HepG2 (cell line): ENCODE data around the gene CTNNA2. TPM values are rescaled to one million over a fixed set of nuclear protein-coding genes. Genes with fewer than 3 reads are reported as not detected.

Experiments
- ATAC-seq: fragments of 200-7000 bp; cut with Tn5 transposase; 3 replicates; pipeline ENCODE4 v1.9.1; 2020; ENCODE audit warnings: mild to moderate bottlenecking, moderate library complexity
- BruUV-seq: library from RNA; stranded (reverse); fragments of 400-500 nt; replicated peaks from 2 replicates; lab custom pipeline; 2021; lab: Mats Ljungman, UMichigan
- CTCF ChIA-PET: fragments of 300-600 bp; formaldehyde crosslinking; extraction: SDS; loops from one replicate; lab custom pipeline; 2021; ENCODE audit warnings: low total read pairs, inconsistent platforms, low intra/inter-chr PET ratio; lab: Yijun Ruan, JAX
- POLR2A ChIA-PET: fragments of 350-600 bp; sonication (Branson Sonifier 250); formaldehyde crosslinking; loops from one replicate; lab custom pipeline; 2020; ENCODE audit warnings: antibody characterized with exemption, inconsistent platforms; lab: Yijun Ruan, JAX
- DNase-seq: peaks from one replicate; pipeline ENCODE4 v3.0.0-alpha.2; 2015; ENCODE audit warnings: low spot score
- FAIRE-seq: peaks from 3 replicates; lab custom pipeline; 2011; peaks lifted over from hg19 to GRCh38; lab: Jason Lieb, UNC
- H2AFZ ChIP-seq: one replicate; pipeline ENCODE4 v1.6.1; 2011; ENCODE audit warnings: low read length, inconsistent platforms
- H3K27ac ChIP-seq: fragments of 300-600 bp; 3 replicates; pipeline ENCODE4 v1.8.0; 2011; ENCODE audit warnings: mixed run types, mild to moderate bottlenecking, mixed read lengths, low read length, inconsistent platforms; ENCODE audit not compliant: insufficient read depth; ENCODE audit errors: extremely low read length
- H3K27me3 ChIP-seq, 2 experiments: fragments of 200-600 bp in 1 of 2; 2 replicates in 1 of 2; 3 replicates in 1 of 2; pipeline versions ENCODE4 v1.6.0 to v1.8.0; 2011; ENCODE audit warnings: low read length in 2 of 2, mild to moderate bottlenecking in 2 of 2, moderate library complexity in 2 of 2, inconsistent platforms in 1 of 2; ENCODE audit not compliant: insufficient read depth in 2 of 2, control insufficient read depth in 1 of 2
- H3K36me3 ChIP-seq, 2 experiments: fragments of 200-600 bp in 1 of 2; replicated peaks in 1 of 2; 2 replicates in 1 of 2; 3 replicates in 1 of 2; pipeline versions ENCODE4 v1.5.1 to v1.8.0; 2011; ENCODE audit warnings: low read length in 2 of 2, inconsistent platforms in 1 of 2; ENCODE audit not compliant: insufficient read depth in 2 of 2, control insufficient read depth in 1 of 2
- H3K4me1 ChIP-seq: 2 replicates; pipeline ENCODE4 v1.5.1; 2012; ENCODE audit warnings: low read length, inconsistent platforms; ENCODE audit not compliant: insufficient read depth
- H3K4me2 ChIP-seq: 2 replicates; pipeline ENCODE4 v1.6.0; 2011; ENCODE audit warnings: low read depth, low read length, inconsistent platforms
- H3K4me3 ChIP-seq, 3 experiments: fragments of 200-600 bp in 1 of 3; sonication (generic), shearing (Covaris generic) in 1 of 3; replicated peaks in 1 of 3; 2 replicates each; pipeline ENCODE4 v1.5.1; 2011 to 2016; ENCODE audit warnings: low read length in 3 of 3, inconsistent platforms in 2 of 3, low read depth in 2 of 3, mild to moderate bottlenecking in 2 of 3, control low read depth in 1 of 3, mixed read lengths in 1 of 3; ENCODE audit not compliant: insufficient read depth in 1 of 3
- H3K79me2 ChIP-seq: one replicate; pipeline ENCODE4 v1.6.1; 2011; ENCODE audit warnings: low read length, inconsistent platforms; ENCODE audit not compliant: insufficient read depth
- H3K9ac ChIP-seq: 2 replicates; pipeline ENCODE4 v1.6.0; 2011; ENCODE audit warnings: mild to moderate bottlenecking, low read depth, low read length, inconsistent platforms; ENCODE audit not compliant: insufficient read depth
- H3K9me3 ChIP-seq: 2 replicates; pipeline ENCODE4 v1.5.1; 2012; ENCODE audit warnings: mild to moderate bottlenecking, low read length
- H4K20me1 ChIP-seq: 2 replicates; pipeline ENCODE4 v1.6.0; 2011; ENCODE audit warnings: inconsistent platforms, mild to moderate bottlenecking, low read length, moderate library complexity; ENCODE audit not compliant: insufficient read depth
- PHB2 ChIP-seq: fragments of 450-650 bp; IDR thresholded peaks from 2 replicates; pipeline ENCODE4 v1.6.1; 2018; ENCODE audit not compliant: partially characterized antibody
- TMF1 ChIP-seq: sonication (generic); formaldehyde crosslinking; IDR thresholded peaks from 2 replicates; pipeline ENCODE4 v1.8.1; 2022; ENCODE audit warnings: low read depth, missing genetic modification reagents
- YEATS2 ChIP-seq: sonication (generic); formaldehyde crosslinking; IDR thresholded peaks from 2 replicates; pipeline ENCODE4 v1.4.0; 2020; ENCODE audit warnings: missing genetic modification reagents, borderline replicate concordance
- WGBS: methylation state at CpG from one replicate; pipeline ENCODE4 v1.1.6; 2017; ENCODE audit warnings: low lambda C conversion rate; 5-methylcytosine and 5-hydroxymethylcytosine counted together
- in situ Hi-C: cut with HindIII; loops from 2 replicates; pipeline ENCODE4 v1.10.0; 2017; ENCODE audit warnings: low pct_unique_long_range_greater_than_20kb; ENCODE audit not compliant: extremely low pct_ligation_motif_present
- intact Hi-C: fragments of 100-400 bp; cut with micrococcal nuclease; formaldehyde crosslinking; loops from one replicate; pipeline ENCODE4 v1.10.0; 2022; ENCODE audit not compliant: unreplicated experiment
- polyA plus RNA-seq, 8 experiments: library from polyadenylated mRNA; depleted of rRNA in 3 of 8; stranded (reverse) in 7 of 8; unstranded in 1 of 8; fragments of >200 nt; fragmentation: Illumina TruSeq in 4 of 8; extraction: Trizol in 4 of 8; gene quantifications; 2 replicates each; pipeline versions ENCODE4 v1.2.1 to v1.2.3, GENCODE V29; 2011 to 2016; ENCODE audit warnings: low read depth in 4 of 8, missing spikeins in 1 of 8, mixed read lengths in 1 of 8; ENCODE audit not compliant: insufficient read depth in 1 of 8
- total RNA-seq, 5 experiments: library from RNA; depleted of rRNA; stranded (reverse); fragments of >200 nt; fragmentation: Illumina TruSeq; extraction: Trizol; gene quantifications; 2 replicates each; pipeline ENCODE4 v1.2.3, GENCODE V29; 2016; ENCODE audit warnings: low read depth in 1 of 5
- TF ChIP-seq, protein P1 (sequence below): sonication (generic); formaldehyde crosslinking; IDR thresholded peaks from 2 replicates; pipeline ENCODE4 v1.5.1; 2020; ENCODE audit warnings: mild to moderate bottlenecking, missing genetic modification reagents, borderline replicate concordance
- TF ChIP-seq, protein P2 (sequence below): sonication (generic); formaldehyde crosslinking; IDR thresholded peaks from 2 replicates; pipeline ENCODE4; 2020; ENCODE audit warnings: missing genetic modification reagents, mild to moderate bottlenecking, borderline replicate concordance
- TF ChIP-seq, protein P3 (sequence below): sonication (generic); formaldehyde crosslinking; IDR thresholded peaks from 2 replicates; pipeline ENCODE4 v1.5.1; 2020; ENCODE audit warnings: mild to moderate bottlenecking, missing genetic modification reagents, moderate library complexity

CTNNA2 gene
- total and polyA plus RNA-seq, 2 of the 13 experiments (the other 11 are each of a cell fraction or from before 2014, with no cell fraction given), result not detected

DNA sequence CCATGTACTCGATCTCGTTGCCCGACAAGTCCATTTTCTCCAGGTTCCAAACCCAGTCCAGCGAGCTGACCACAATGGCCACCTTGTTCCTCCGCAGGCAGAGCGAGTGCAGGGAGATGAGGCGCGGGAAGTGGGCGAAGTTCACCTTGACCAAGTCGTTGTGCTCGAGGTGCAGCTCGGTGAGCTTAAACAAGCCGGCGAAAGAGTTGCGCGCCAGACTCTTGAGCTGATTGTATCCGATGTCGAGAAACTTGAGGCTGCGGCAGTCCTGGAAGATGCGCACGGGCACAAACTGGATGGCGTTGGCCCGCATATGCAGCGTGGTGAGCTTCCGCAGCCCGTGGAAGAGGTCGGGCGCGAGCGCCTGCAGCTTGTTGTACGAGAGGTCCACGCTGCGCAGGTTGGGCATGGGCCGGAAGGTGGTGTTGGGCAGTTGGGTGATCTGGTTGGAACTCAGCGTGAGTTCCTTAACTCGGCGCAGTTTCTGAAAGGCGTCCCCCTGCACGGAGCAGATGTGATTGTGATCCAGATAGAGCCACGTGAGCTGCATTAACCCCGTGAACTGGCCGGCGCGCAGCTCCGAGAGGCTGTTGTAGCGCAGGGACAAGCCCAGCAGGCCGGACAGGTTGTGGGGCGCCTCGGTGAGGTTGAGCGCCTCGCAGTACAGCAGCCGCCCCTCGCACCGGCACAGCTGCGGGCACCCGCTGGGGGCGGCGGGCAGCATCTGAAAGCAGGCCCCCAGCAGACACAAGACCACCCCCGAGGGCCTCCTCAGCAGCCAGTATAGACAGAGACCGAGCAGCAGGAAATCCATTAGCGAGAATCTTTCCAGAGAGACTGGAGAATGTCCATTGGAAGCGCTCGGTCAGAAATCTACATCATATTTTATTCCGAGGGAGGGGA, 790.4 kb downstream of the CTNNA2 start:
- Histone ChIP-seq H3K27me3 (peaks cover 2 to 38% of the 10 kb centered on the region in 2 experiments; a peak in 3 of 5 replicates), H3K79me2 (no peaks in the 10 kb centered on the region), H3K4me3 (no peak overlapping the region), H3K9ac (no peak overlapping the region), H3K4me2 (no peak overlapping the region), H3K36me3 (no peaks in the 10 kb centered on the region), H3K27ac (no peak overlapping the region), H3K4me1 (no peaks in the 10 kb centered on the region), H2AFZ (no peak overlapping the region), H3K9me3 (no peaks in the 10 kb centered on the region), H4K20me1 (no peaks in the 10 kb centered on the region)
- ChIA-PET CTCF (no interaction called here), POLR2A (no interaction called here)
- BruUV-seq, result no TSS peak
- intact Hi-C loops (no loop called here), in situ Hi-C loops (no loop called here)
- 68% methylated on average over 56 of the region's 64 CpGs for WGBS
- DNase-seq, result no peak
- TF ChIP-seq, protein P1, sequence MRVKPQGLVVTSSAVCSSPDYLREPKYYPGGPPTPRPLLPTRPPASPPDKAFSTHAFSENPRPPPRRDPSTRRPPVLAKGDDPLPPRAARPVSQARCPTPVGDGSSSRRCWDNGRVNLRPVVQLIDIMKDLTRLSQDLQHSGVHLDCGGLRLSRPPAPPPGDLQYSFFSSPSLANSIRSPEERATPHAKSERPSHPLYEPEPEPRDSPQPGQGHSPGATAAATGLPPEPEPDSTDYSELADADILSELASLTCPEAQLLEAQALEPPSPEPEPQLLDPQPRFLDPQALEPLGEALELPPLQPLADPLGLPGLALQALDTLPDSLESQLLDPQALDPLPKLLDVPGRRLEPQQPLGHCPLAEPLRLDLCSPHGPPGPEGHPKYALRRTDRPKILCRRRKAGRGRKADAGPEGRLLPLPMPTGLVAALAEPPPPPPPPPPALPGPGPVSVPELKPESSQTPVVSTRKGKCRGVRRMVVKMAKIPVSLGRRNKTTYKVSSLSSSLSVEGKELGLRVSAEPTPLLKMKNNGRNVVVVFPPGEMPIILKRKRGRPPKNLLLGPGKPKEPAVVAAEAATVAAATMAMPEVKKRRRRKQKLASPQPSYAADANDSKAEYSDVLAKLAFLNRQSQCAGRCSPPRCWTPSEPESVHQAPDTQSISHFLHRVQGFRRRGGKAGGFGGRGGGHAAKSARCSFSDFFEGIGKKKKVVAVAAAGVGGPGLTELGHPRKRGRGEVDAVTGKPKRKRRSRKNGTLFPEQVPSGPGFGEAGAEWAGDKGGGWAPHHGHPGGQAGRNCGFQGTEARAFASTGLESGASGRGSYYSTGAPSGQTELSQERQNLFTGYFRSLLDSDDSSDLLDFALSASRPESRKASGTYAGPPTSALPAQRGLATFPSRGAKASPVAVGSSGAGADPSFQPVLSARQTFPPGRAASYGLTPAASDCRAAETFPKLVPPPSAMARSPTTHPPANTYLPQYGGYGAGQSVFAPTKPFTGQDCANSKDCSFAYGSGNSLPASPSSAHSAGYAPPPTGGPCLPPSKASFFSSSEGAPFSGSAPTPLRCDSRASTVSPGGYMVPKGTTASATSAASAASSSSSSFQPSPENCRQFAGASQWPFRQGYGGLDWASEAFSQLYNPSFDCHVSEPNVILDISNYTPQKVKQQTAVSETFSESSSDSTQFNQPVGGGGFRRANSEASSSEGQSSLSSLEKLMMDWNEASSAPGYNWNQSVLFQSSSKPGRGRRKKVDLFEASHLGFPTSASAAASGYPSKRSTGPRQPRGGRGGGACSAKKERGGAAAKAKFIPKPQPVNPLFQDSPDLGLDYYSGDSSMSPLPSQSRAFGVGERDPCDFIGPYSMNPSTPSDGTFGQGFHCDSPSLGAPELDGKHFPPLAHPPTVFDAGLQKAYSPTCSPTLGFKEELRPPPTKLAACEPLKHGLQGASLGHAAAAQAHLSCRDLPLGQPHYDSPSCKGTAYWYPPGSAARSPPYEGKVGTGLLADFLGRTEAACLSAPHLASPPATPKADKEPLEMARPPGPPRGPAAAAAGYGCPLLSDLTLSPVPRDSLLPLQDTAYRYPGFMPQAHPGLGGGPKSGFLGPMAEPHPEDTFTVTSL (CRISPR knock-in tag), result no peak
- TF ChIP-seq YEATS2 (CRISPR knock-in tag) (no peak), TMF1 (CRISPR knock-in tag) (no peak), PHB2 (no peak)
- TF ChIP-seq, protein P2, sequence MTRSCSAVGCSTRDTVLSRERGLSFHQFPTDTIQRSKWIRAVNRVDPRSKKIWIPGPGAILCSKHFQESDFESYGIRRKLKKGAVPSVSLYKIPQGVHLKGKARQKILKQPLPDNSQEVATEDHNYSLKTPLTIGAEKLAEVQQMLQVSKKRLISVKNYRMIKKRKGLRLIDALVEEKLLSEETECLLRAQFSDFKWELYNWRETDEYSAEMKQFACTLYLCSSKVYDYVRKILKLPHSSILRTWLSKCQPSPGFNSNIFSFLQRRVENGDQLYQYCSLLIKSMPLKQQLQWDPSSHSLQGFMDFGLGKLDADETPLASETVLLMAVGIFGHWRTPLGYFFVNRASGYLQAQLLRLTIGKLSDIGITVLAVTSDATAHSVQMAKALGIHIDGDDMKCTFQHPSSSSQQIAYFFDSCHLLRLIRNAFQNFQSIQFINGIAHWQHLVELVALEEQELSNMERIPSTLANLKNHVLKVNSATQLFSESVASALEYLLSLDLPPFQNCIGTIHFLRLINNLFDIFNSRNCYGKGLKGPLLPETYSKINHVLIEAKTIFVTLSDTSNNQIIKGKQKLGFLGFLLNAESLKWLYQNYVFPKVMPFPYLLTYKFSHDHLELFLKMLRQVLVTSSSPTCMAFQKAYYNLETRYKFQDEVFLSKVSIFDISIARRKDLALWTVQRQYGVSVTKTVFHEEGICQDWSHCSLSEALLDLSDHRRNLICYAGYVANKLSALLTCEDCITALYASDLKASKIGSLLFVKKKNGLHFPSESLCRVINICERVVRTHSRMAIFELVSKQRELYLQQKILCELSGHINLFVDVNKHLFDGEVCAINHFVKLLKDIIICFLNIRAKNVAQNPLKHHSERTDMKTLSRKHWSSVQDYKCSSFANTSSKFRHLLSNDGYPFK (CRISPR knock-in tag), result no peak
- TF ChIP-seq, protein P3, sequence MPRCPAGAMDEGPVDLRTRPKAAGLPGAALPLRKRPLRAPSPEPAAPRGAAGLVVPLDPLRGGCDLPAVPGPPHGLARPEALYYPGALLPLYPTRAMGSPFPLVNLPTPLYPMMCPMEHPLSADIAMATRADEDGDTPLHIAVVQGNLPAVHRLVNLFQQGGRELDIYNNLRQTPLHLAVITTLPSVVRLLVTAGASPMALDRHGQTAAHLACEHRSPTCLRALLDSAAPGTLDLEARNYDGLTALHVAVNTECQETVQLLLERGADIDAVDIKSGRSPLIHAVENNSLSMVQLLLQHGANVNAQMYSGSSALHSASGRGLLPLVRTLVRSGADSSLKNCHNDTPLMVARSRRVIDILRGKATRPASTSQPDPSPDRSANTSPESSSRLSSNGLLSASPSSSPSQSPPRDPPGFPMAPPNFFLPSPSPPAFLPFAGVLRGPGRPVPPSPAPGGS, result no peak
- FAIRE-seq, result no peak
- ATAC-seq, result no peak; the same call in 2 of the 3 replicates
